CD4-positive, CD25-positive, alpha-beta regulatory T cell (primary cell): ENCODE data around the gene SLC22A12. TPM values are rescaled to one million over a fixed set of nuclear protein-coding genes. Genes with fewer than 3 reads are reported as not detected.

ENCODE experiments used
- ATAC-seq, 2 donors: fragments of 150-1000 bp; cut with Tn5 transposase; one replicate each; pipeline ENCODE4 v1.10.0; 2021; ENCODE audit warnings: low read depth in 2 of 2, moderate number of reproducible peaks in 2 of 2, moderate library complexity in 1 of 2
- DNase-seq, 3 donors: peaks; one replicate each; pipeline versions ENCODE4 v3.0.0 to v3.0.0-alpha.2; 2012 to 2022; ENCODE audit warnings: mixed read lengths in 1 of 3
- H3K27ac ChIP-seq: one replicate; pipeline ENCODE4 v1.7.0; 2013; ENCODE audit warnings: mild to moderate bottlenecking, low read length; ENCODE audit not compliant: insufficient read depth, poor library complexity, severe bottlenecking
- H3K27me3 ChIP-seq: one replicate; pipeline ENCODE4 v1.7.0; 2013; ENCODE audit warnings: low read length; ENCODE audit not compliant: control insufficient read depth, insufficient read depth
- H3K36me3 ChIP-seq: one replicate; pipeline ENCODE4 v1.7.0; 2013; ENCODE audit warnings: mild to moderate bottlenecking, low read length, moderate library complexity; ENCODE audit not compliant: control insufficient read depth, insufficient read depth
- H3K4me1 ChIP-seq: 2 replicates; pipeline ENCODE4 v1.7.0; 2013; ENCODE audit warnings: mild to moderate bottlenecking, low read length; ENCODE audit not compliant: insufficient read depth, control insufficient read depth, poor library complexity, severe bottlenecking
- H3K4me3 ChIP-seq: one replicate; pipeline ENCODE4 v1.7.0; 2013; ENCODE audit warnings: low read depth, mild to moderate bottlenecking, low read length, moderate library complexity
- H3K9me3 ChIP-seq, 2 experiments: 1 replicate in 1 of 2; 2 replicates in 1 of 2; pipeline ENCODE4 v1.7.0; 2013; ENCODE audit warnings: low read length in 2 of 2, mild to moderate bottlenecking in 1 of 2, moderate library complexity in 1 of 2; ENCODE audit not compliant: control insufficient read depth in 2 of 2
- H3K27ac Mint-ChIP-seq, 3 donors: one replicate each; pipeline ENCODE4 v1.8.0; 2020 to 2022; ENCODE audit warnings: mild to moderate bottlenecking in 3 of 3, mixed read lengths in 3 of 3, moderate library complexity in 2 of 3
- H3K27me3 Mint-ChIP-seq: one replicate; pipeline ENCODE4 v1.8.0; 2022; ENCODE audit warnings: mild to moderate bottlenecking, mixed read lengths
- H3K36me3 Mint-ChIP-seq: one replicate; pipeline ENCODE4 v1.8.0; 2020; ENCODE audit warnings: mixed read lengths
- H3K4me1 Mint-ChIP-seq, 4 donors: one replicate each; pipeline ENCODE4 v1.8.0; 2020 to 2022; ENCODE audit warnings: mixed read lengths in 4 of 4, mild to moderate bottlenecking in 1 of 4
- H3K4me3 Mint-ChIP-seq, 4 donors: one replicate each; pipeline ENCODE4 v1.8.0; 2020 to 2022; ENCODE audit warnings: mild to moderate bottlenecking in 4 of 4, mixed read lengths in 4 of 4, moderate library complexity in 3 of 4
- H3K9me3 Mint-ChIP-seq, 7 donors: one replicate each; pipeline ENCODE4 v1.8.0; 2020 to 2022; ENCODE audit warnings: mixed read lengths in 7 of 7, mild to moderate bottlenecking in 3 of 7, moderate library complexity in 2 of 7
- polyA plus RNA-seq, 4 donors: library from polyadenylated mRNA; unstranded; fragments of 300-500 nt; fragmentation: Illumina TruSeq; gene quantifications; one replicate each; pipeline ENCODE4 v1.2.3, GENCODE V29; 2021
- total RNA-seq: library from RNA; stranded (reverse); gene quantifications from one replicate; pipeline ENCODE4 v1.2.3, GENCODE V29; 2022

SLC22A12 gene
- total and polyA plus RNA-seq, 5 donors from 2014 or later = not detected

DNA sequence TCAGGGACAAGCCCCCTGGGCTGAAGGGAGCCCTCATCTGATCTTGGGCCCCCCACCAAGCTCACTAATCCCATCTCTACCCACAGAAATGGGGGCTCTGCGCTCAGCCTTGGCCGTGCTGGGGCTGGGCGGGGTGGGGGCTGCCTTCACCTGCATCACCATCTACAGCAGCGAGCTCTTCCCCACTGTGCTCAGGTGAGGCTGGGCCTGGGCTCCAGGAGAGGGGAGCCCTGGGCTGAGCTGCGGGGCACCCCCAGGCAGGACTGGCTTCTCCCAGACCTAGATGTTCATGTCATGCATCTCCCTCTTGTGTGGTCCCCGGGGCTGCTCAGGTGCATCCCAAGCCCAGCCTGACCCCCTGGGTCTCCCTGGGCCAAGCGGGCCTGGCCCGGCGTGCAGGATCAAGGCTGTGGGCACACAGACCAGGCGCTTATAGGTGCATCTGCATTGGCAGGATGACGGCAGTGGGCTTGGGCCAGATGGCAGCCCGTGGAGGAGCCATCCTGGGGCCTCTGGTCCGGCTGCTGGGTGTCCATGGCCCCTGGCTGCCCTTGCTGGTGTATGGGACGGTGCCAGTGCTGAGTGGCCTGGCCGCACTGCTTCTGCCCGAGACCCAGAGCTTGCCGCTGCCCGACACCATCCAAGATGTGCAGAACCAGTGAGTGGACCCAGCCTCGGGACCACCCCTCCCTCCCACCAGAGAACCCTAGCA is 9.4 kb downstream of the SLC22A12 start:
- DNase-seq (no peak), ATAC-seq (no peak)
- no peaks in the 10 kb centered on the region for H3K4me1 Mint-ChIP-seq
- no peak overlapping the region for H3K27ac ChIP-seq
- H3K36me3 Mint-ChIP-seq = no peaks in the 10 kb centered on the region
- no peaks in the 10 kb centered on the region for H3K36me3 ChIP-seq
- peaks cover 0 to 1% (median 0%) of the 10 kb centered on the region in 7 donors for H3K9me3 Mint-ChIP-seq
- H3K4me3 Mint-ChIP-seq = no peak overlapping the region
- H3K4me3 ChIP-seq = no peak overlapping the region
- H3K9me3 ChIP-seq = no peaks in the 10 kb centered on the region
- H3K27me3 Mint-ChIP-seq = peaks cover 5% of the 10 kb centered on the region
- H3K4me1 ChIP-seq = no peaks in the 10 kb centered on the region
- H3K27me3 ChIP-seq = no peaks in the 10 kb centered on the region
- no peak overlapping the region for H3K27ac Mint-ChIP-seq

DNA sequence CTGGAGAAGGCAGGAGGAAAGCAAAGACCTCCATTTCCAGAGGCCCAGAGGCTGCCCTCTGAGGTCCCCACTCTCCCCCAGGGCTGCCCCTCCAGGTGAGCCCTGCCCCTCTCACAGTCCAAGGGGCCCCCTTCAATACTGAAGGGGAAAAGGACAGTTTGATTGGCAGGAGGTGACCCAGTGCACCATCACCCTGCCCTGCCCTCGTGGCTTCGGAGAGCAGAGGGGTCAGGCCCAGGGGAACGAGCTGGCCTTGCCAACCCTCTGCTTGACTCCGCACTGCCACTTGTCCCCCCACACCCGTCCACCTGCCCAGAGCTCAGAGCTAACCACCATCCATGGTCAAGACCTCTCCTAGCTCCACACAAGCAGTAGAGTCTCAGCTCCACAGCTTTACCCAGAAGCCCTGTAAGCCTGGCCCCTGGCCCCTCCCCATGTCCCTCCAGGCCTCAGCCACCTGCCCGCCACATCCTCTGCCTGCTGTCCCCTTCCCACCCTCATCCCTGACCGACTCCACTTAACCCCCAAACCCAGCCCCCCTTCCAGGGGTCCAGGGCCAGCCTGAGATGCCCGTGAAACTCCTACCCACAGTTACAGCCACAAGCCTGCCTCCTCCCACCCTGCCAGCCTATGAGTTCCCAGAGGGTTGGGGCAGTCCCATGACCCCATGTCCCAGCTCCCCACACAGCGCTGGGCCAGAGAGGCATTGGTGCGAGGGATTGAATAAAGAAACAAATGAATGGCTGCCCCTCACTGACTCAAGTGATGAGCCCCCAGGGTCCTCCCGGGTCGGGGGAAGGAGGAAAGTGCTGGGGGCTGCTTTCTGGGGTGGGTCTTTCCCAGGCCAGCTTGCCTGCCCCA is 10.8 kb downstream of the SLC22A12 start:
- DNase-seq (no peak), ATAC-seq (no peak)
- peaks cover 0 to 1% (median 0%) of the 10 kb centered on the region in 7 donors for H3K9me3 Mint-ChIP-seq
- Histone ChIP-seq H3K27me3 (no peaks in the 10 kb centered on the region), H3K9me3 (no peaks in the 10 kb centered on the region), H3K4me3 (no peak overlapping the region), H3K36me3 (no peaks in the 10 kb centered on the region), H3K4me1 (no peaks in the 10 kb centered on the region), H3K27ac (no peak overlapping the region)
- H3K36me3 Mint-ChIP-seq = no peaks in the 10 kb centered on the region
- peak overlapping the region in 1 of 3 donors; percentile 48 for H3K27ac Mint-ChIP-seq
- H3K4me3 Mint-ChIP-seq = no peak overlapping the region
- no peaks in the 10 kb centered on the region for H3K4me1 Mint-ChIP-seq
- H3K27me3 Mint-ChIP-seq = peaks cover 9% of the 10 kb centered on the region

- Histone ChIP-seq H3K27me3 (no peaks in the 10 kb centered on the region), H3K36me3 (no peaks in the 10 kb centered on the region), H3K9me3 (no peaks in the 10 kb centered on the region), H3K4me1 (no peaks in the 10 kb centered on the region), H3K4me3 (no peak overlapping the region), H3K27ac (no peak overlapping the region)
- Mint-ChIP-seq H3K27me3 (peaks cover 9% of the 10 kb centered on the region), H3K4me3 (no peak overlapping the region), H3K9me3 (no peaks in the 10 kb centered on the region), H3K36me3 (no peaks in the 10 kb centered on the region), H3K27ac (no peak overlapping the region), H3K4me1 (no peaks in the 10 kb centered on the region)
- no peak for ATAC-seq
- DNase-seq = no peak
Observed at GRCh38 chr11:64602466-64603070, 11.5 kb downstream of the SLC22A12 start.

DNA sequence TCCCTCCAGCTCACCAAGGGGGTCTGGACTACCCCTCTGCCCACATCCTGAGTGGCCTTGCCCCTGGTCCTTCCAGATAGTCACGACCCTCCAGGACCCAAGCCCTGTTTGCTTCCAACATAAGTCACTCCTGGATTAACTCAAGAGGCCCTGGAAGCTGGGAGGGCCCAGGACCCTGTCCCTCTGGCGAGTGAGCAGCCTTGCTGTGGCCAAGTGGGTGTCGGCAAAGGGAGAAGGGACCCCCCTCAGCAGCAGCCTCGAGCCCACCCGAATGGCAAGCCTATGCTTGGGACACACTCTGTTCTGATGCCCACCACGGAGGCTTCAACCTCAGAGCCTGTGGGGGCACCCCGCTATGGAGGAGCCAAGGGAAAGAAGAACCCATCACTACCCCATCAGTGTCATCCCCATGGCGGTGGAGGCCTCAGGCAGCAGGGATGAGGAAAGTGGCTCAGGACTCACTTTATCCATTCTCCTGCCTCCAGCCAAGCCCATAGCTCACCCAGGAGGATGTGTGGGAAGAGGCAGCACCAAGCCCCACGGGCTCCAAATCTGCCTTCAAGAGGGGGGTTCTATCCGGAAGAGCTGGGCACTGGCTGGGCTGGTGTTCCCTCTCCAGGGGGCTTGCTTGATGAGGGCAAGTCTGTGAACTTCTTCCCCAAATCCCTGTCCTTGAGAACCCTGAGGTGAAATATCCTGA is 12.5 kb downstream of the SLC22A12 start:
- no peaks in the 10 kb centered on the region for H3K4me1 ChIP-seq
- Mint-ChIP-seq H3K4me3 (no peak overlapping the region), H3K27ac (no peak overlapping the region), H3K4me1 (no peaks in the 10 kb centered on the region), H3K27me3 (peaks cover 15% of the 10 kb centered on the region), H3K36me3 (no peaks in the 10 kb centered on the region), H3K9me3 (no peaks in the 10 kb centered on the region)
- H3K27me3 ChIP-seq = no peaks in the 10 kb centered on the region
- no peaks in the 10 kb centered on the region for H3K36me3 ChIP-seq
- no peak overlapping the region for H3K4me3 ChIP-seq
- ATAC-seq = no peak
- no peaks in the 10 kb centered on the region for H3K9me3 ChIP-seq
- DNase-seq = no peak
- no peak overlapping the region for H3K27ac ChIP-seq

DNA sequence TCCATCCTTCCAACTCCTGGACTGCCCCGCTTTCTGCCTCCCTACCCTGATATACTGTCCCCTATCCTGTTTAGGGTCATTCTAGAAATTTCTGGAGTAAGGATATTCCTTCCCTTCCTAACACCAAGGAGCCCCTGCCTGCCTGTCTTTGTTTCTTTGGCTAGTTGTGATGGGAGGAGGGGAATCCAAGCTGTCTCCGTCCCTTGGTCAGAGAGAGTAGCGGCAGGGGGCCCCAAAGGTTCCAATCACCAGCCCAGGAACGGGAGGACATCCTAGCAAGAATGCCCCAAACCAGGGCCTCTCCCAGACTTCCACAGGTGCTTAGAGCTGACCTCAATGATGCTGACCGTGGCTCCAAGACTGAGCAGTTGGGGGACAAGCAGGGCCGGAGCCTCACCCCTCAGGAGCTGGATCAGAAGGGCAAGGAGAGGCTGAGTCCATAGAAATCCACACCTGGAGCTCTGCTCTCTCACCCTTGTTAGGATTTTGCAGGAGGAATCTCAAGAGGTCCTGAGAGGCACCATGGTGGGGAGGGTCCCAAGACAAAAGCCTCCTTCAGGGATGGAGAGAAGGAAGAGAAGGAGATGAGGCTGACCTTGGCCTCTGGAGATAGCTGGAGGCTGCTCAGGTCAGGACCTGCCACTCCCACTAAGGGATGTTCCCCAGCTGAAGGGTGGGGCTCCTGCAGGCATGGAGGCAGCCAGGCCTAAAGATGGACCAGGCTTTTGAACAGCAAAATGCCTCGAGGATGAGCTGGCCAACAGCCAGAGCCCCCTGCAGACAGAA is 13.6 kb downstream of the SLC22A12 start:
- Histone ChIP-seq H3K36me3 (no peaks in the 10 kb centered on the region), H3K4me3 (no peak overlapping the region), H3K27me3 (no peaks in the 10 kb centered on the region), H3K27ac (no peak overlapping the region), H3K4me1 (no peaks in the 10 kb centered on the region), H3K9me3 (no peaks in the 10 kb centered on the region)
- ATAC-seq (no peak), DNase-seq (no peak)
- Mint-ChIP-seq H3K27ac (no peak overlapping the region), H3K36me3 (no peaks in the 10 kb centered on the region), H3K4me3 (no peak overlapping the region), H3K4me1 (no peaks in the 10 kb centered on the region), H3K27me3 (peaks cover 17% of the 10 kb centered on the region), H3K9me3 (no peaks in the 10 kb centered on the region)

- Histone ChIP-seq H3K27me3 (no peaks in the 10 kb centered on the region), H3K4me1 (no peaks in the 10 kb centered on the region), H3K4me3 (no peak overlapping the region), H3K27ac (no peak overlapping the region), H3K9me3 (no peaks in the 10 kb centered on the region), H3K36me3 (no peaks in the 10 kb centered on the region)
- Mint-ChIP-seq H3K4me1 (peaks cover 0 to 2% (median 0%) of the 10 kb centered on the region in 4 donors), H3K36me3 (no peaks in the 10 kb centered on the region), H3K9me3 (no peaks in the 10 kb centered on the region), H3K27me3 (peaks cover 17% of the 10 kb centered on the region), H3K27ac (no peak overlapping the region), H3K4me3 (no peak overlapping the region)
- no peak for ATAC-seq
- no peak for DNase-seq
Observed at GRCh38 chr11:64605244-64605560, 14.2 kb downstream of the SLC22A12 start.
